Activated naive CD4-positive, alpha-beta T cell (primary cell): ENCODE data around the gene PTPRK.

Experiments
- DNase-seq, 4 experiments: peaks; one replicate each; lab custom pipeline; 2025; lab: John Stamatoyannopoulos, UW

Gene PTPRK

GRCh38 chr6:128345278-128345677 is 175.1 kb downstream of the PTPRK start:
- no peak for DNase-seq

GRCh38 chr6:128343706-128344105 is 176.7 kb downstream of the PTPRK start:
- no peak for DNase-seq

- DNase-seq = no peak
Observed at GRCh38 chr6:128339635-128340450, 180.6 kb downstream of the PTPRK start.

GRCh38 chr6:128337619-128338018 is 182.8 kb downstream of the PTPRK start:
- DNase-seq = no peak

- DNase-seq = no peak
Observed at GRCh38 chr6:128336436-128337095, 183.8 kb downstream of the PTPRK start.

GRCh38 chr6:128335963-128336362 is 184.4 kb downstream of the PTPRK start:
- no peak for DNase-seq

- DNase-seq = no peak
Observed at GRCh38 chr6:128333581-128334223, 186.7 kb downstream of the PTPRK start.

- no peak for DNase-seq
Observed at GRCh38 chr6:128327890-128328289, 192.5 kb downstream of the PTPRK start.

GRCh38 chr6:128323011-128323410 is 197.4 kb downstream of the PTPRK start:
- DNase-seq = no peak

- no peak for DNase-seq
Observed at GRCh38 chr6:128319946-128320345, 200.5 kb downstream of the PTPRK start.

- no peak for DNase-seq
Observed at GRCh38 chr6:128319157-128319556, 201.2 kb downstream of the PTPRK start.

- no peak for DNase-seq
Observed at GRCh38 chr6:128316258-128316929, 204.0 kb downstream of the PTPRK start.

GRCh38 chr6:128314190-128314589 is 206.2 kb downstream of the PTPRK start:
- no peak for DNase-seq

- DNase-seq = no peak
Observed at GRCh38 chr6:128311944-128312570, 208.3 kb downstream of the PTPRK start.

GRCh38 chr6:128310451-128310850 is 209.9 kb downstream of the PTPRK start:
- no peak for DNase-seq

GRCh38 chr6:128307671-128308070 is 212.7 kb downstream of the PTPRK start:
- no peak for DNase-seq

- DNase-seq = no peak
Observed at GRCh38 chr6:128305976-128306375, 214.4 kb downstream of the PTPRK start.

- DNase-seq = no peak
Observed at GRCh38 chr6:128305228-128305627, 215.2 kb downstream of the PTPRK start.

- DNase-seq = no peak
Observed at GRCh38 chr6:128303870-128304269, 216.5 kb downstream of the PTPRK start.

GRCh38 chr6:128302942-128303341 is 217.5 kb downstream of the PTPRK start:
- no peak for DNase-seq

- no peak for DNase-seq
Observed at GRCh38 chr6:128295670-128296069, 224.7 kb downstream of the PTPRK start.

GRCh38 chr6:128290221-128290620 is 230.2 kb downstream of the PTPRK start:
- DNase-seq = no peak
